ENCODE data around the gene OPCML.

GRCh38 chr11:132790971-132791370 is 741.3 kb downstream of the OPCML start:
- TF ChIP-seq CTCF (IDR thresholded peaks at IDR 0.05) (no peak), EP300 (IDR thresholded peaks at IDR 0.05; ENCODE audit: low read depth) (no peak), POLR2A (IDR thresholded peaks at IDR 0.05) (no peak)

Data from transverse colon (tissue), 3 donors.